Endothelial cell of umbilical vein (primary cell): ENCODE results near the gene LYRM7. TPM values are rescaled to one million over a fixed set of nuclear protein-coding genes. Genes with fewer than 3 reads are reported as not detected.

Source experiments
- BruUV-seq: library from RNA; stranded (reverse); fragments of 400-500 nt; replicated peaks from 2 replicates; lab custom pipeline; 2021; lab: Mats Ljungman, UMichigan
- CTCF ChIA-PET: fragments of 300-600, 350-600 bp; sonication (Branson Sonifier 250); formaldehyde crosslinking; loops from one replicate; lab custom pipeline; 2021; ENCODE audit warnings: antibody characterized with exemption, inconsistent platforms; lab: Charles Lee
- POLR2A ChIA-PET: fragments of 300-600, 350-600 bp; sonication (Branson Sonifier 250); formaldehyde crosslinking; loops from one replicate; lab custom pipeline; 2021; ENCODE audit warnings: antibody characterized with exemption, inconsistent platforms; lab: Charles Lee
- DNase-seq: peaks from one replicate; pipeline ENCODE4 v3.0.0-alpha.2; 2011; ENCODE audit warnings: low read depth, low spot score
- FAIRE-seq: peaks from 2 replicates; lab custom pipeline; 2011; peaks lifted over from hg19 to GRCh38; lab: Jason Lieb, UNC
- H2AFZ ChIP-seq: 2 replicates; pipeline ENCODE4 v1.6.0; 2012; ENCODE audit warnings: low read depth, low read length, control low read depth, inconsistent platforms
- H3K27ac ChIP-seq: 2 replicates; pipeline ENCODE4 v1.5.1; 2011; ENCODE audit warnings: low read depth, mild to moderate bottlenecking, control low read depth, low read length, moderate library complexity; ENCODE audit not compliant: insufficient read depth
- H3K27me3 ChIP-seq, 2 experiments: 2 replicates each; pipeline versions ENCODE4 v1.6.0 to v1.6.1; 2011; ENCODE audit warnings: low read length in 2 of 2, mixed read lengths in 1 of 2; ENCODE audit not compliant: control insufficient read depth in 2 of 2, insufficient read depth in 2 of 2
- H3K36me3 ChIP-seq, 2 experiments: 2 replicates in 1 of 2; 3 replicates in 1 of 2; pipeline ENCODE4 v1.5.1; 2011; ENCODE audit warnings: low read length in 2 of 2, mild to moderate bottlenecking in 1 of 2, moderate library complexity in 1 of 2; ENCODE audit not compliant: control insufficient read depth in 2 of 2, insufficient read depth in 2 of 2; ENCODE audit errors: extremely low read depth in 1 of 2
- H3K4me1 ChIP-seq: 3 replicates; pipeline ENCODE4 v1.5.1; 2011; ENCODE audit warnings: mild to moderate bottlenecking, low read length; ENCODE audit not compliant: control insufficient read depth, insufficient read depth; ENCODE audit errors: extremely low read depth
- H3K4me2 ChIP-seq: 2 replicates; pipeline ENCODE4 v1.6.1; 2011; ENCODE audit warnings: low read length, control low read depth, mixed read lengths; ENCODE audit not compliant: insufficient read depth
- H3K4me3 ChIP-seq, 3 experiments: fragments of 200-600 bp in 1 of 3; sonication (generic), shearing (Covaris generic) in 1 of 3; replicated peaks in 1 of 3; 2 replicates each; pipeline ENCODE4 v1.5.1; 2011 to 2016; ENCODE audit warnings: control low read depth in 3 of 3, low read length in 3 of 3, mild to moderate bottlenecking in 2 of 3, inconsistent platforms in 1 of 3, low read depth in 1 of 3, moderate library complexity in 1 of 3; ENCODE audit not compliant: insufficient read depth in 1 of 3
- H3K79me2 ChIP-seq: 2 replicates; pipeline ENCODE4 v1.6.0; 2012; ENCODE audit warnings: low read length, inconsistent platforms; ENCODE audit not compliant: control insufficient read depth, insufficient read depth
- H3K9ac ChIP-seq: replicated peaks from 2 replicates; pipeline ENCODE3; 2011; ENCODE audit warnings: low read length, control low read depth; ENCODE audit not compliant: insufficient read depth; ENCODE audit errors: extremely low read depth
- H3K9me1 ChIP-seq: replicated peaks from 3 replicates; pipeline ENCODE4 v1.6.0; 2011; ENCODE audit warnings: mild to moderate bottlenecking, low read length; ENCODE audit not compliant: control insufficient read depth, insufficient read depth; ENCODE audit errors: extremely low read depth
- H3K9me3 ChIP-seq: replicated peaks from 2 replicates; pipeline ENCODE4 v1.5.1; 2012; ENCODE audit warnings: low read length, inconsistent platforms; ENCODE audit not compliant: control insufficient read depth, insufficient read depth
- H4K20me1 ChIP-seq: replicated peaks from 2 replicates; pipeline ENCODE3; 2011; ENCODE audit warnings: mild to moderate bottlenecking, low read length; ENCODE audit not compliant: control insufficient read depth, insufficient read depth; ENCODE audit errors: extremely low read depth
- CTCF ChIP-seq, 2 donors: IDR thresholded peaks; 1 replicate in 1 of 2; 2 replicates in 1 of 2; pipeline ENCODE4 v1.5.1; 2011; ENCODE audit warnings: low read length in 2 of 2, mild to moderate bottlenecking in 2 of 2, moderate library complexity in 2 of 2, control low read depth in 1 of 2, inconsistent platforms in 1 of 2, low read depth in 1 of 2; ENCODE audit not compliant: insufficient read depth in 1 of 2; ENCODE audit errors: extremely low read depth in 1 of 2
- EZH2 ChIP-seq: IDR thresholded peaks from 2 replicates; pipeline ENCODE4 v1.6.1; 2012; ENCODE audit warnings: borderline replicate concordance, low read depth, mild to moderate bottlenecking, moderate library complexity, low read length, inconsistent platforms; ENCODE audit not compliant: severe bottlenecking
- FOS ChIP-seq: IDR thresholded peaks from 2 replicates; pipeline ENCODE4 v1.6.1; 2011; ENCODE audit warnings: mild to moderate bottlenecking, low read length, moderate library complexity, borderline replicate concordance; ENCODE audit not compliant: insufficient read depth
- GATA2 ChIP-seq: IDR thresholded peaks from 2 replicates; pipeline ENCODE4 v1.7.0; 2011; ENCODE audit warnings: low read depth, mild to moderate bottlenecking, moderate library complexity, mixed read lengths, low read length; ENCODE audit not compliant: insufficient read length, insufficient read depth
- JUN ChIP-seq: IDR thresholded peaks from 2 replicates; pipeline ENCODE4 v1.6.1; 2011; ENCODE audit warnings: borderline replicate concordance, low read depth; ENCODE audit not compliant: insufficient read length, insufficient read depth
- MYC ChIP-seq: IDR thresholded peaks from one replicate; pipeline ENCODE4 v1.6.1; 2011; ENCODE audit warnings: mild to moderate bottlenecking, low read depth, low read length
- POLR2A ChIP-seq: IDR thresholded peaks from 2 replicates; pipeline ENCODE4 v1.6.1; 2012; ENCODE audit warnings: low read depth, mild to moderate bottlenecking, control low read depth, low read length
- POLR2AphosphoS5 ChIP-seq: IDR thresholded peaks from 2 replicates; pipeline ENCODE4 v1.6.1; 2012; ENCODE audit warnings: low read depth, mild to moderate bottlenecking, control low read depth, low read length, moderate library complexity; ENCODE audit not compliant: insufficient read depth
- dilution Hi-C: fragments of 300-500 bp; cut with MboI; formaldehyde crosslinking; loops from one replicate; pipeline ENCODE4 v1.15.0; 2019; ENCODE audit warnings: low sequenced_read_pairs; ENCODE audit not compliant: extremely low pct_ligation_motif_present
- intact Hi-C: fragments of 100-400 bp; cut with micrococcal nuclease; formaldehyde crosslinking; loops from one replicate; pipeline ENCODE4 v1.10.0; 2022
- polyA plus RNA-seq, 4 experiments: library from polyadenylated mRNA; depleted of rRNA in 3 of 4; stranded (reverse) in 3 of 4; unstranded in 1 of 4; fragments of >200 nt; gene quantifications; 2 replicates each; pipeline versions ENCODE4 v1.2.1 to v1.2.3, GENCODE V29; 2011 to 2012; ENCODE audit warnings: missing spikeins in 1 of 4
- total RNA-seq: library from RNA; stranded (reverse); gene quantifications from 2 replicates; pipeline ENCODE4 v1.2.3, GENCODE V29; 2021
- TF ChIP-seq, protein P1 (sequence below): IDR thresholded peaks from 2 replicates; pipeline ENCODE4 v1.6.1; 2011; ENCODE audit not compliant: insufficient read depth, insufficient read length

LYRM7 gene
- total and polyA plus RNA-seq, 2 donors (not counting 3 experiments of a cell fraction or from before 2014, with no cell fraction given) = 0.88 to 7.5 TPM

- Histone ChIP-seq H3K4me3 (no peak overlapping the region), H3K9me1 (no peaks in the 10 kb centered on the region), H3K4me2 (no peak overlapping the region), H3K4me1 (no peaks in the 10 kb centered on the region), H4K20me1 (no peaks in the 10 kb centered on the region), H3K27ac (no peak overlapping the region), H3K36me3 (no peaks in the 10 kb centered on the region), H3K9me3 (no peaks in the 10 kb centered on the region), H2AFZ (no peak overlapping the region), H3K9ac (no peak overlapping the region), H3K79me2 (no peaks in the 10 kb centered on the region), H3K27me3 (no peaks in the 10 kb centered on the region)
- ChIA-PET POLR2A (no interaction called here), CTCF (no interaction called here)
- FAIRE-seq (no peak), DNase-seq (no peak)
- intact Hi-C loops (no loop called here), dilution Hi-C loops (no loop called here)
- BruUV-seq = no TSS peak
- TF ChIP-seq, protein P1, sequence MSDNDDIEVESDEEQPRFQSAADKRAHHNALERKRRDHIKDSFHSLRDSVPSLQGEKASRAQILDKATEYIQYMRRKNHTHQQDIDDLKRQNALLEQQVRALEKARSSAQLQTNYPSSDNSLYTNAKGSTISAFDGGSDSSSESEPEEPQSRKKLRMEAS = no peak
- TF ChIP-seq POLR2A (no peak), GATA2 (no peak), POLR2AphosphoS5 (no peak), JUN (no peak), MYC (no peak), CTCF (IDR thresholded peaks at IDR 0.05; ENCODE audit: extremely low read depth in 1 of 2, insufficient read depth in 1 of 2, low read depth in 1 of 2, low read length in 2 of 2) (no peak), FOS (no peak), EZH2 (no peak)
Observed at GRCh38 chr5:131210151-131210510, 39.4 kb downstream of the LYRM7 start.
